H1 (cell line): Measurements from ENCODE around the gene ACER1. TPM values are rescaled to one million over a fixed set of nuclear protein-coding genes. Genes with fewer than 3 reads are reported as not detected.

Experiments
- CTCF ChIA-PET: fragments of 300-600 bp; sonication (Branson Sonifier 250); formaldehyde crosslinking; loops from one replicate; lab custom pipeline; 2021; ENCODE audit not compliant: partially characterized antibody; lab: Charles Lee
- POLR2A ChIA-PET: fragments of 300-600 bp; sonication (Branson Sonifier 250); formaldehyde crosslinking; loops from one replicate; lab custom pipeline; 2021; ENCODE audit warnings: inconsistent platforms; ENCODE audit not compliant: partially characterized antibody; lab: Charles Lee
- DNase-seq, 2 experiments: peaks; one replicate each; pipeline versions ENCODE4 v3.0.0 to v3.0.0-alpha.2; 2010 to 2022; ENCODE audit warnings: low spot score in 2 of 2, low read depth in 1 of 2, mixed read lengths in 1 of 2
- FAIRE-seq: peaks from 2 replicates; lab custom pipeline; 2011; peaks lifted over from hg19 to GRCh38; lab: Jason Lieb, UNC
- H2AFZ ChIP-seq: 2 replicates; pipeline ENCODE4 v1.8.1; 2012; ENCODE audit warnings: low read length, inconsistent platforms
- H2AK5ac ChIP-seq: 2 replicates; pipeline ENCODE4 v1.6.1; 2013; ENCODE audit warnings: low read depth, low read length
- H2BK120ac ChIP-seq: replicated peaks from 2 replicates; pipeline ENCODE3; 2013; ENCODE audit warnings: low read depth, low read length, inconsistent platforms
- H2BK12ac ChIP-seq: 2 replicates; pipeline ENCODE4 v1.6.1; 2013; ENCODE audit warnings: low read depth, low read length
- H2BK15ac ChIP-seq: 2 replicates; pipeline ENCODE4 v1.6.1; 2013; ENCODE audit warnings: low read length
- H2BK20ac ChIP-seq: 2 replicates; pipeline ENCODE4 v1.6.1; 2013; ENCODE audit warnings: low read length
- H2BK5ac ChIP-seq: 2 replicates; pipeline ENCODE4 v1.6.1; 2013; ENCODE audit warnings: low read depth, low read length
- H3K14ac ChIP-seq: 2 replicates; pipeline ENCODE4 v1.6.1; 2013; ENCODE audit warnings: inconsistent platforms; ENCODE audit not compliant: insufficient read length
- H3K18ac ChIP-seq: 2 replicates; pipeline ENCODE4 v1.6.1; 2013; ENCODE audit warnings: low read length; ENCODE audit errors: extremely low read depth
- H3K23ac ChIP-seq: 2 replicates; pipeline ENCODE4 v1.6.1; 2013; ENCODE audit warnings: inconsistent platforms; ENCODE audit not compliant: insufficient read length
- H3K23me2 ChIP-seq: 2 replicates; pipeline ENCODE4 v1.6.1; 2013; ENCODE audit warnings: low read depth, low read length
- H3K27ac ChIP-seq: 2 replicates; pipeline ENCODE4 v1.6.1; 2011; ENCODE audit warnings: low read depth, low read length, inconsistent platforms
- H3K27me3 ChIP-seq, 4 experiments: replicated peaks in 1 of 4; 1 replicate in 1 of 4; 2 replicates in 3 of 4; pipeline versions ENCODE4 v1.6.1 to v1.8.1; 2011 to 2013; ENCODE audit warnings: low read length in 3 of 4, mild to moderate bottlenecking in 3 of 4, inconsistent platforms in 2 of 4, mixed read lengths in 2 of 4, moderate library complexity in 1 of 4; ENCODE audit not compliant: control insufficient read depth in 3 of 4, insufficient read depth in 3 of 4; ENCODE audit errors: extremely low read depth in 1 of 4
- H3K36me3 ChIP-seq, 4 experiments: 2 replicates each; pipeline versions ENCODE4 v1.6.1 to v1.8.1; 2011 to 2013; ENCODE audit warnings: mild to moderate bottlenecking in 4 of 4, low read length in 3 of 4, moderate library complexity in 2 of 4, control low read depth in 1 of 4, inconsistent platforms in 1 of 4; ENCODE audit not compliant: insufficient read depth in 4 of 4, control insufficient read depth in 2 of 4
- H3K4ac ChIP-seq: replicated peaks from 2 replicates; pipeline ENCODE3; 2013; ENCODE audit warnings: low read length, low read depth, mixed read lengths, inconsistent platforms; ENCODE audit not compliant: insufficient read length
- H3K4me1 ChIP-seq, 4 experiments: replicated peaks in 1 of 4; 1 replicate in 1 of 4; 2 replicates in 3 of 4; pipeline versions ENCODE4 v1.6.1 to v1.8.1; 2011 to 2013; ENCODE audit warnings: low read length in 3 of 4, inconsistent platforms in 2 of 4, mixed read lengths in 1 of 4; ENCODE audit not compliant: insufficient read depth in 4 of 4, control insufficient read depth in 3 of 4
- H3K4me2 ChIP-seq, 2 experiments: 2 replicates each; pipeline versions ENCODE4 v1.6.1 to v1.8.1; 2011 to 2013; ENCODE audit warnings: low read depth in 2 of 2, low read length in 2 of 2, control low read depth in 1 of 2, inconsistent platforms in 1 of 2, mild to moderate bottlenecking in 1 of 2; ENCODE audit not compliant: insufficient read depth in 1 of 2
- H3K4me3 ChIP-seq, 4 experiments: fragments of 200-600, 300-600 bp in 1 of 4; sonication (generic), shearing (Covaris generic), sonication (Bioruptor Twin) in 1 of 4; 2 replicates each; pipeline versions ENCODE4 v1.5.1 to v1.8.1; 2011 to 2016; ENCODE audit warnings: low read length in 4 of 4, low read depth in 3 of 4, control low read depth in 2 of 4, inconsistent platforms in 2 of 4, mild to moderate bottlenecking in 2 of 4, mixed read lengths in 1 of 4, moderate library complexity in 1 of 4; ENCODE audit not compliant: insufficient read depth in 2 of 4; ENCODE audit errors: extremely low read depth in 1 of 4
- H3K56ac ChIP-seq: replicated peaks from 2 replicates; pipeline ENCODE3; 2013; ENCODE audit warnings: low read depth, mild to moderate bottlenecking, mixed read lengths, low read length, inconsistent platforms; ENCODE audit not compliant: insufficient read length
- H3K79me1 ChIP-seq: 2 replicates; pipeline ENCODE4 v1.6.1; 2013; ENCODE audit warnings: low read depth, low read length, control low read depth
- H3K79me2 ChIP-seq, 2 experiments: 2 replicates each; pipeline versions ENCODE4 v1.6.1 to v1.8.1; 2012 to 2013; ENCODE audit warnings: low read length in 2 of 2, mild to moderate bottlenecking in 2 of 2, inconsistent platforms in 1 of 2; ENCODE audit not compliant: insufficient read depth in 2 of 2, control insufficient read depth in 1 of 2
- H3K9ac ChIP-seq, 4 experiments: replicated peaks in 1 of 4; 1 replicate in 1 of 4; 2 replicates in 3 of 4; pipeline versions ENCODE4 v1.6.1 to v1.8.1; 2011 to 2013; ENCODE audit warnings: low read depth in 3 of 4, low read length in 3 of 4, control low read depth in 2 of 4, mild to moderate bottlenecking in 2 of 4, moderate library complexity in 2 of 4, inconsistent platforms in 1 of 4; ENCODE audit errors: extremely low read depth in 1 of 4
- H3K9me3 ChIP-seq, 2 experiments: 2 replicates each; pipeline versions ENCODE4 v1.6.1 to v1.8.1; 2012 to 2013; ENCODE audit warnings: mild to moderate bottlenecking in 2 of 2, moderate library complexity in 2 of 2, control low read depth in 1 of 2, inconsistent platforms in 1 of 2, low read depth in 1 of 2, low read length in 1 of 2, mixed read lengths in 1 of 2; ENCODE audit not compliant: insufficient read depth in 2 of 2
- H4K20me1 ChIP-seq, 2 experiments: replicated peaks in 1 of 2; 2 replicates each; pipeline versions ENCODE3 to v1.8.1; 2011 to 2013; ENCODE audit warnings: inconsistent platforms in 2 of 2, low read length in 2 of 2, mild to moderate bottlenecking in 1 of 2; ENCODE audit not compliant: insufficient read depth in 2 of 2, control insufficient read depth in 1 of 2
- H4K5ac ChIP-seq: 2 replicates; pipeline ENCODE4 v1.6.1; 2013; ENCODE audit warnings: low read length, low read depth, mixed read lengths, inconsistent platforms; ENCODE audit not compliant: insufficient read length
- H4K8ac ChIP-seq: 2 replicates; pipeline ENCODE4 v1.8.0; 2013; ENCODE audit warnings: mild to moderate bottlenecking, moderate library complexity, low read length, inconsistent platforms; ENCODE audit not compliant: insufficient read depth; ENCODE audit errors: extremely low read depth
- H4K91ac ChIP-seq: replicated peaks from 2 replicates; pipeline ENCODE3; 2013; ENCODE audit warnings: low read length, mixed read lengths, inconsistent platforms; ENCODE audit not compliant: insufficient read length
- ASH2L ChIP-seq: fragments of 200-600, 300-600 bp; sonication (generic); IDR thresholded peaks from one replicate; pipeline ENCODE4 v1.7.1; 2017; ENCODE audit warnings: low read length
- BACH1 ChIP-seq: IDR thresholded peaks from 2 replicates; pipeline ENCODE4 v1.6.1; 2012; ENCODE audit warnings: low read length, improper control_type of control experiment
- CBX5 ChIP-seq: fragments of 300-800, 300-1000 bp; sonication (generic); IDR thresholded peaks from 2 replicates; pipeline ENCODE4 v1.7.1; 2016; ENCODE audit warnings: antibody characterized with exemption, low read length, low read depth
- CEBPB ChIP-seq: IDR thresholded peaks from 2 replicates; pipeline ENCODE4 v1.6.1; 2012; ENCODE audit warnings: low read depth, low read length
- CREB1 ChIP-seq: IDR thresholded peaks from 2 replicates; pipeline ENCODE4 v1.6.1; 2012; ENCODE audit warnings: inconsistent platforms
- GTF2F1 ChIP-seq: IDR thresholded peaks from 2 replicates; pipeline ENCODE4 v1.6.1; 2012; ENCODE audit warnings: low read depth, low read length, improper control_type of control experiment, borderline replicate concordance
- JUN ChIP-seq: IDR thresholded peaks from 2 replicates; pipeline ENCODE4 v1.6.1; 2011; ENCODE audit warnings: low read depth, mild to moderate bottlenecking, improper control_type of control experiment, low read length
- JUND ChIP-seq: IDR thresholded peaks from 2 replicates; pipeline ENCODE4 v1.6.1; 2011; ENCODE audit warnings: mild to moderate bottlenecking, improper control_type of control experiment, low read length
- KDM4A ChIP-seq: IDR thresholded peaks from one replicate; pipeline ENCODE4 v1.7.1; 2012; ENCODE audit warnings: low read depth, mild to moderate bottlenecking, moderate library complexity, low read length, inconsistent platforms; ENCODE audit not compliant: severe bottlenecking
- POLR2AphosphoS5 ChIP-seq: IDR thresholded peaks from 2 replicates; pipeline ENCODE4 v1.6.1; 2011; ENCODE audit warnings: low read depth, low read length
- SIRT6 ChIP-seq: IDR thresholded peaks from one replicate; pipeline ENCODE4 v1.7.1; 2012; ENCODE audit warnings: low read length, inconsistent platforms
- SUZ12 ChIP-seq: fragments of 200-600 bp; sonication (generic); IDR thresholded peaks from 2 replicates; pipeline ENCODE4 v1.6.1; 2012; ENCODE audit warnings: mild to moderate bottlenecking, inconsistent platforms, low read length, moderate library complexity, mixed read lengths
- TAF7 ChIP-seq: optimal IDR thresholded peaks from 2 replicates; pipeline ENCODE3; 2011; ENCODE audit warnings: low read depth, mild to moderate bottlenecking, inconsistent platforms, low read length, moderate library complexity, borderline replicate concordance
- TEAD4 ChIP-seq: IDR thresholded peaks from 2 replicates; pipeline ENCODE4 v1.6.1; 2012; ENCODE audit warnings: low read depth, low read length, inconsistent platforms, mixed read lengths
- WGBS, 2 experiments: shearing (Covaris generic) in 1 of 2; methylation state at CpG; one replicate each; pipeline versions ENCODE4 v1.1.6 to v1.1.7; 2013 to 2015; ENCODE audit warnings: low lambda C conversion rate in 2 of 2, mixed read lengths in 2 of 2, inconsistent platforms in 1 of 2, low coverage in 1 of 2, missing lambda C conversion rate in 1 of 2; ENCODE audit not compliant: insufficient replicate concordance in 2 of 2, insufficient coverage in 1 of 2, insufficient read length in 1 of 2; ENCODE audit errors: extremely low coverage in 1 of 2, missing lambda C conversion rate in 1 of 2; 5-methylcytosine and 5-hydroxymethylcytosine counted together
- polyA plus RNA-seq, 7 experiments: library from polyadenylated mRNA; depleted of rRNA in 3 of 7; stranded (reverse) in 5 of 7; unstranded in 2 of 7; fragments of >200 nt in 5 of 7; fragments of 200-250 nt in 2 of 7; gene quantifications; 1 replicate in 5 of 7; 2 replicates in 1 of 7; 4 replicates in 1 of 7; pipeline versions ENCODE4 v1.2.1 to v1.2.3, GENCODE V29; 2011 to 2013; ENCODE audit warnings: missing spikeins in 2 of 7, mixed read lengths in 2 of 7
- total RNA-seq: library from RNA; stranded (reverse); fragmentation: NEBNext Ultra II Directional; extraction: Animal tissue kit (Norgen Biotek cat#: 25700); gene quantifications from 2 replicates; pipeline ENCODE4 v1.2.1, GENCODE V29; 2021
- TF ChIP-seq, protein P1 (sequence below): IDR thresholded peaks from 2 replicates; pipeline ENCODE4 v1.6.1; 2012; ENCODE audit warnings: inconsistent platforms

ACER1 gene
- total and polyA plus RNA-seq, 2 of the 8 experiments (the other 6 are each of a cell fraction or from before 2014, with no cell fraction given), result 0.05 TPM; not detected in 1

DNA sequence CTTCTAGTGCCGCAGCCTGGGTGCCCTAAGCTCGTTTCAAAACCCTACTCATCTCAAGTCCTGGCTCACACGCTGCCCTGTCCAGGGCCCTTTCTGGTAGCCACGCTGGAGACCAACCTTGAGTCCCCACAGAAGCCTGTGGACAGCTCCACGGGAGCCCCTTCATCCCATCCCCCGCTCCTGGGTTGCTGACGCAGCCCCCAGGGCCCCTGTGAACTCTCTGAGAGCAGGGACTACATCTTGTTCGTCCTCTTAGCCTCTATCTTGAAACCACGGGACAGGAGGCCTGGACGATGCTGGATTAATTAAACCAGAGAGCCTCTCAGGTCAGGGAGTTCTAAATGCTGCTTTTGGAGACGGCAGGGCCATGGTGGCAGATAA lies 61.0 kb downstream of the ACER1 start:
- CTCF ChIA-PET, result interaction anchor here (0.6 to 3.8 kb wide), 8 partner anchors 8 to 160 kb away, joined by 3 to 41 read pairs (median 4); no protein-coding TSS in a partner anchor
- POLR2A ChIA-PET, result interaction anchor here (0.6 to 1.8 kb wide), 9 partner anchors 11 to 193 kb away, joined by 3 to 8 read pairs (median 3); no protein-coding TSS in a partner anchor
- Histone ChIP-seq H3K79me2 (peaks cover 13 to 96% of the 10 kb centered on the region in 2 experiments), H4K20me1 (peaks cover 49 to 54% of the 10 kb centered on the region in 2 experiments), H3K23ac (no peak overlapping the region), H3K36me3 (peaks cover 0 to 23% (median 10%) of the 10 kb centered on the region in 4 experiments; a peak in 3 of 8 replicates), H2BK5ac (0 out of 2 replicates have a peak overlapping the region, but pooled peaks have one; percentile 82), H3K4me1 (peaks cover 6 to 33% (median 19%) of the 10 kb centered on the region in 4 experiments), H3K18ac (peak overlapping the region; percentile 32; the same call in 1 of the 2 replicates), H2BK120ac (no peak overlapping the region), H2AK5ac (0 out of 2 replicates have a peak overlapping the region, but pooled peaks have one; percentile 65), H4K91ac (peak overlapping the region; percentile 13), H3K4ac (no peak overlapping the region), H2BK20ac (no peak overlapping the region), H3K14ac (no peak overlapping the region), H3K9me3 (no peaks in the 10 kb centered on the region), H3K23me2 (no peaks in the 10 kb centered on the region), H2AFZ (no peak overlapping the region), H3K27ac (0 out of 2 replicates have a peak overlapping the region, but pooled peaks have one; percentile 11), H4K5ac (no peak overlapping the region), H3K4me3 (no peak overlapping the region), H2BK12ac (0 out of 2 replicates have a peak overlapping the region, but pooled peaks have one; percentile 14), H3K9ac (no peak overlapping the region; a peak in 1 of 7 replicates), H3K79me1 (peaks cover 33% of the 10 kb centered on the region), H3K27me3 (no peaks in the 10 kb centered on the region; a peak in 1 of 7 replicates), H3K4me2 (peak overlapping the region; percentile 30 to 55), H4K8ac (no peak overlapping the region), H2BK15ac (no peak overlapping the region), H3K56ac (no peak overlapping the region)
- no peak for DNase-seq
- 76% methylated on average over 9 of the region's 11 CpGs; no CpG with 5 or more reads in 1 of the 2 experiments for WGBS, 2 experiments
- no peak for TF ChIP-seq TEAD4
- TF ChIP-seq JUND, result no peak
- TF ChIP-seq, protein P1, sequence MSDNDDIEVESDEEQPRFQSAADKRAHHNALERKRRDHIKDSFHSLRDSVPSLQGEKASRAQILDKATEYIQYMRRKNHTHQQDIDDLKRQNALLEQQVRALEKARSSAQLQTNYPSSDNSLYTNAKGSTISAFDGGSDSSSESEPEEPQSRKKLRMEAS, result no peak
- TF ChIP-seq JUN, result no peak
- no peak for TF ChIP-seq BACH1
- no peak for TF ChIP-seq ASH2L
- TF ChIP-seq CBX5, result no peak
- no peak for TF ChIP-seq SIRT6
- TF ChIP-seq CREB1, result no peak
- no peak for TF ChIP-seq KDM4A
- TF ChIP-seq SUZ12, result no peak
- no peak for TF ChIP-seq TAF7
- TF ChIP-seq CEBPB, result no peak
- no peak for TF ChIP-seq POLR2AphosphoS5
- TF ChIP-seq GTF2F1, result no peak
- no peak for FAIRE-seq
